WTC11 (cell line): ENCODE data around the gene APOBR.

Source experiments
- CTCF ChIP-seq: fragments of 200-600 bp; IDR thresholded peaks from 2 replicates; pipeline ENCODE4 v1.8.0; 2022; ENCODE audit warnings: antibody characterized with exemption
- GABPB1 ChIP-seq: sonication (generic); formaldehyde crosslinking; IDR thresholded peaks from 2 replicates; pipeline ENCODE4 v1.8.1; 2023; ENCODE audit warnings: mild to moderate bottlenecking, missing genetic modification reagents
- MXD4 ChIP-seq: fragments of 250-450 bp; sonication (Bioruptor Pico); IDR thresholded peaks from 2 replicates; pipeline ENCODE4 v1.8.0; 2021; ENCODE audit warnings: mild to moderate bottlenecking, moderate library complexity, borderline replicate concordance
- MYBL2 ChIP-seq: sonication (generic); formaldehyde crosslinking; IDR thresholded peaks from 2 replicates; pipeline ENCODE4 v1.8.1; 2023; ENCODE audit warnings: mild to moderate bottlenecking, moderate library complexity, missing genetic modification reagents
- NR2C2 ChIP-seq: sonication (generic); formaldehyde crosslinking; IDR thresholded peaks from 2 replicates; pipeline ENCODE4 v1.8.0; 2022; ENCODE audit warnings: mild to moderate bottlenecking, missing genetic modification reagents
- RELA ChIP-seq: sonication (generic); formaldehyde crosslinking; IDR thresholded peaks from 2 replicates; pipeline ENCODE4 v1.8.1; 2022; ENCODE audit warnings: missing genetic modification reagents, mild to moderate bottlenecking, borderline replicate concordance
- ZNF138 ChIP-seq: sonication (generic); formaldehyde crosslinking; conservative IDR thresholded peaks from 2 replicates; pipeline ENCODE4 v1.8.1; 2022; ENCODE audit warnings: mild to moderate bottlenecking, moderate library complexity, missing genetic modification reagents

- no peak for TF ChIP-seq CTCF
- no peak for TF ChIP-seq MYBL2
- no peak for TF ChIP-seq MXD4
- TF ChIP-seq GABPB1: no peak
- TF ChIP-seq RELA (CRISPR knock-in tag): no peak
- no peak for TF ChIP-seq NR2C2 (CRISPR knock-in tag)
- no peak for TF ChIP-seq ZNF138 (CRISPR knock-in tag)
Observed at GRCh38 chr16:28497386-28497785, 2.9 kb downstream of the APOBR start.
